ENCODE data around the gene BANP. TPM values are rescaled to one million over a fixed set of nuclear protein-coding genes. Genes with fewer than 3 reads are reported as not detected.

The BANP gene
- total and polyA plus RNA-seq, 2 experiments from 2014 or later, result 22.8 to 23.8 TPM

GRCh38 chr16:88058817-88059216 is 107.6 kb downstream of the BANP start:
- H3K79me2 ChIP-seq, result no peaks in the 10 kb centered on the region
- TF ChIP-seq CTCF (IDR thresholded peaks at IDR 0.05; ENCODE audit: poor library complexity), result no peak
- TF ChIP-seq EZH2 (IDR thresholded peaks at IDR 0.05; ENCODE audit: borderline replicate concordance), result no peak
- TF ChIP-seq EZH2phosphoT487 (IDR thresholded peaks at IDR 0.05; ENCODE audit: low read depth, severe bottlenecking, unreplicated experiment), result no peak
- no peaks in the 10 kb centered on the region for H4K20me1 ChIP-seq (ENCODE audit: insufficient read depth, poor library complexity, severe bottlenecking)
- H3K4me1 ChIP-seq (ENCODE audit: insufficient read depth), result peaks cover 20% of the 10 kb centered on the region
- no peaks in the 10 kb centered on the region for H3K9me2 ChIP-seq (replicated peaks; ENCODE audit: insufficient read depth)
- no peak overlapping the region for H2AFZ ChIP-seq
- no peak overlapping the region for H3K27ac ChIP-seq
- no peaks in the 10 kb centered on the region for H3K9me3 ChIP-seq (ENCODE audit: low read depth)
- H3K4me3 ChIP-seq, result no peak overlapping the region
- H3K4me2 ChIP-seq, result no peak overlapping the region
- no peaks in the 10 kb centered on the region for H3K36me3 ChIP-seq (replicated peaks; ENCODE audit: insufficient read depth, low read depth)
- 76% methylated on average over 12 of the region's 12 CpGs for WGBS (ENCODE audit: low lambda C conversion rate, missing lambda C conversion rate)
- DNase-seq (ENCODE audit: low spot score), result no peak
- no peaks in the 10 kb centered on the region for H3K27me3 ChIP-seq

DNA sequence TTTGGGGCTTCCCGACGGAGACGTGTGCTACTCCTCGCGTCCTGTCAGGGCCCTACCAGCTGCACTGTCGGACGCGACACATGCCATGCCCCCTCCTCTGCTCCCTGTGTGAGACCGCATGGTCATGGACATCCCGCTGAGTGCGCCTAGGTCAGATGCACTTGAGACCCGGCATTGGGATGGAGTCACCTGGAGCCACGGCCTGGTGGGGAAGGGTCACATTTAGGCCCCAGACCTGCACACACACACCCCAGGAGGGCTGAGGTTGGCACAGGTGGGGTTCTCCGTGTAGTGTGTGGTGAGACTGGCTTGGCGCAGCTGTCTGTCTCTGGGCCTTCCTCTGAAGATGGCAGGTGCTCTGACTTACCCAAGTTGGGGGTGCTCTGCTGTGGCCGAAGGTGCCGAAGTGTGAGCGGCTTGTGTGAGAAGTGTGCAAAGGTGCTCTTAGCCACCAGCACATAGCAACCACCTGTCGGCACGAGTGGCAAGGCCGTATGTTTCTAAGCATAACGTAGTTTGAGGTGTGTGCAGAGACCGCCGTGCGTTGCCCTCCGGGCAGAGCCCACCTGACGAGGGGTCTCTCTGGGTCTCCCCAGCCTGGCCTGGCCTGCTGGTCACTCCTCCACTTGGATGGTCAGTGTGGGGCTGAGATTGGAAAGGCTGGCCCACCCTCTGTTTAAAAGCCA is 108.6 kb downstream of the BANP start:
- no peaks in the 10 kb centered on the region for H3K27me3 ChIP-seq
- 97% methylated on average over 27 of the region's 27 CpGs for WGBS (ENCODE audit: low lambda C conversion rate, missing lambda C conversion rate)
- H3K9me2 ChIP-seq (replicated peaks; ENCODE audit: insufficient read depth), result no peaks in the 10 kb centered on the region
- no peaks in the 10 kb centered on the region for H3K36me3 ChIP-seq (replicated peaks; ENCODE audit: insufficient read depth, low read depth)
- H3K4me2 ChIP-seq, result no peak overlapping the region
- H4K20me1 ChIP-seq (ENCODE audit: insufficient read depth, poor library complexity, severe bottlenecking), result no peaks in the 10 kb centered on the region
- no peak for TF ChIP-seq CTCF (IDR thresholded peaks at IDR 0.05; ENCODE audit: poor library complexity)
- TF ChIP-seq EZH2phosphoT487 (IDR thresholded peaks at IDR 0.05; ENCODE audit: low read depth, severe bottlenecking, unreplicated experiment), result no peak
- TF ChIP-seq EZH2 (IDR thresholded peaks at IDR 0.05; ENCODE audit: borderline replicate concordance), result no peak
- no peak overlapping the region for H3K27ac ChIP-seq
- no peaks in the 10 kb centered on the region for H3K9me3 ChIP-seq (ENCODE audit: low read depth)
- H2AFZ ChIP-seq, result no peak overlapping the region
- H3K4me3 ChIP-seq, result no peak overlapping the region
- H3K4me1 ChIP-seq (ENCODE audit: insufficient read depth), result peaks cover 20% of the 10 kb centered on the region
- no peak for DNase-seq (ENCODE audit: low spot score)
- no peaks in the 10 kb centered on the region for H3K79me2 ChIP-seq

- H3K27me3 ChIP-seq, result no peaks in the 10 kb centered on the region
- no peak overlapping the region for H3K4me3 ChIP-seq
- H3K36me3 ChIP-seq (replicated peaks; ENCODE audit: insufficient read depth, low read depth), result no peaks in the 10 kb centered on the region
- DNase-seq (ENCODE audit: low spot score), result no peak
- no peaks in the 10 kb centered on the region for H3K79me2 ChIP-seq
- H2AFZ ChIP-seq, result no peak overlapping the region
- H3K27ac ChIP-seq, result no peak overlapping the region
- no peaks in the 10 kb centered on the region for H3K9me3 ChIP-seq (ENCODE audit: low read depth)
- no peaks in the 10 kb centered on the region for H4K20me1 ChIP-seq (ENCODE audit: insufficient read depth, poor library complexity, severe bottlenecking)
- 96% methylated on average over 25 of the region's 30 CpGs for WGBS (ENCODE audit: low lambda C conversion rate, missing lambda C conversion rate)
- peaks cover 20% of the 10 kb centered on the region for H3K4me1 ChIP-seq (ENCODE audit: insufficient read depth)
- no peaks in the 10 kb centered on the region for H3K9me2 ChIP-seq (replicated peaks; ENCODE audit: insufficient read depth)
- TF ChIP-seq EZH2phosphoT487 (IDR thresholded peaks at IDR 0.05; ENCODE audit: low read depth, severe bottlenecking, unreplicated experiment) (no peak), CTCF (IDR thresholded peaks at IDR 0.05; ENCODE audit: poor library complexity) (no peak), EZH2 (IDR thresholded peaks at IDR 0.05; ENCODE audit: borderline replicate concordance) (no peak)
- H3K4me2 ChIP-seq, result no peak overlapping the region
These were observed 109.4 kb downstream of the BANP start for GRCh38 chr16:88060524-88061219.
